ENCODE data around the gene MOG.
A peak's percentile ranks its signal among the peaks of the same experiment; 100 is the strongest.

DNA sequence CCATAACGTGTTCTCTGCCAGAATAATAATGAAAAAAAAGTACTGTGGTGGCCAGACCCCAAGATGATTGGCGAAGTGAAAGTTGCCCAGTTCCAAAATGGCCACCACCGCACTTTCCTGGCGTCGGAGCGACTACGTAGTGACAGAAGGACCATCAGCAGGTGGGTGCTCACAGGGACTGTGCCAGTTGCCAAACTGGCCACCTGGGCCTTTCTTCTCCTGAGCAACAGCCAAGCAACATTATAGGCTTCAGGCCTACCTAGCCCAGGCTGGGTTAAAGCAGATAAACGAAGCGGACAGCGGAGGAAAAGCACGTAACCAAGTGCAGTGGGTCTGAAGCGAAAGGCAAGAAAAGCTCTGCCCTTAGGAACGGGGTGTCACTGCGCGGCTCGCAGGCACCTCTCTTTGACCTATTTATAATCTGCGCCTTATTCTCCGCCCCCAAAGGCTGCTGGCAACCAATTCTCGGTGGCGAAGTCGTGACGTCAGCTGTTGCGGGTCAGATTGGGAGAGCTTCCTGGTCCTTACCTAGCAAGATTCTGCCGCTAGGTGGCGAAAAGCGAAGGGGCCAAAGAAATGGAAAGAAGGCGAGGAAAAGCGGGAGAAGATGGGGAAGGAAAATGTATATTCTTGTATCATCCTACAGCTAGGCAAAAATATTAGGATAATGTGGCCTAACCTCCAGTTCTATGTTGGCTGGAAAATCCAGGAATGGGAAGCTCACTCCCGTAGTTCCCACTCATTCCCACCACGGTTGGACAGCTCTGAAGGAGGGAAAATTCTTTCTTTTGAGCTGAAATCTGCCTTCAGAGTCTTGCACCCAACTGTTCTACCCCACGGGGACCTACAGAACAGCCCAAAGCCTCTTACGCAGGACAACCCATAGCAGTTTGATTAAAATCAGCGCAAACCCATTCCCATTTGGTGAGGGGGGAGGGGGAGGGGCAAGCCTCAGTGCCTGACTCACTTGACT is 6.9 kb upstream of the MOG start:
- TF ChIP-seq POLR2AphosphoS5 (IDR thresholded peaks at IDR 0.05; ENCODE audit: low read depth) (no peak), GABPA (IDR thresholded peaks at IDR 0.05; ENCODE audit: low read depth) (no peak), REST (IDR thresholded peaks at IDR 0.05; ENCODE audit: insufficient replicate concordance, low read depth) (no peak)
- TF ChIP-seq, protein P1, sequence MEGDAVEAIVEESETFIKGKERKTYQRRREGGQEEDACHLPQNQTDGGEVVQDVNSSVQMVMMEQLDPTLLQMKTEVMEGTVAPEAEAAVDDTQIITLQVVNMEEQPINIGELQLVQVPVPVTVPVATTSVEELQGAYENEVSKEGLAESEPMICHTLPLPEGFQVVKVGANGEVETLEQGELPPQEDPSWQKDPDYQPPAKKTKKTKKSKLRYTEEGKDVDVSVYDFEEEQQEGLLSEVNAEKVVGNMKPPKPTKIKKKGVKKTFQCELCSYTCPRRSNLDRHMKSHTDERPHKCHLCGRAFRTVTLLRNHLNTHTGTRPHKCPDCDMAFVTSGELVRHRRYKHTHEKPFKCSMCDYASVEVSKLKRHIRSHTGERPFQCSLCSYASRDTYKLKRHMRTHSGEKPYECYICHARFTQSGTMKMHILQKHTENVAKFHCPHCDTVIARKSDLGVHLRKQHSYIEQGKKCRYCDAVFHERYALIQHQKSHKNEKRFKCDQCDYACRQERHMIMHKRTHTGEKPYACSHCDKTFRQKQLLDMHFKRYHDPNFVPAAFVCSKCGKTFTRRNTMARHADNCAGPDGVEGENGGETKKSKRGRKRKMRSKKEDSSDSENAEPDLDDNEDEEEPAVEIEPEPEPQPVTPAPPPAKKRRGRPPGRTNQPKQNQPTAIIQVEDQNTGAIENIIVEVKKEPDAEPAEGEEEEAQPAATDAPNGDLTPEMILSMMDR (IDR thresholded peaks at IDR 0.05; ENCODE audit: insufficient read depth, low read length) = peak; percentile 79

Data from HL-60 (cell line).